ENCODE measurements around the gene DROSHA.

DNA sequence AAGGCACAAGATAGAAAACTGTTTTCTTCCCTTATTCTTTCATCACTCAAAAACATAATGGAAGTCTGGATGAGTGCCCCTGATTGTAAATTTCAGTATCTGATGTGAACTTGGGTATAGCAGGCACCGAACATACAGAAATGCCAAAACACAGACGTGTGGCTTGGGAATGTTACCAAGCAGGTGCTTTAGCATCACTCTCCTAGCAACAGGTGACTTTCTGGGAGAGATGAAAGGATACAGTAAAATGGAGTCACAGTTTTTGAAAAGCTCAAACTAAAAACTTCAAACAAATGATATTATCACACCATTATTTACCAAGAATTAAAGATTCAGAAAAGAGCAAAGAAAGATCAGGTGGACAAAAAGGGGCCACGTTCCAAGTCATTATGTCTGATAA lies 130.2 kb downstream of the DROSHA start:
- no peak for TF ChIP-seq EP300 (IDR thresholded peaks at IDR 0.05)
- TF ChIP-seq, protein P1, sequence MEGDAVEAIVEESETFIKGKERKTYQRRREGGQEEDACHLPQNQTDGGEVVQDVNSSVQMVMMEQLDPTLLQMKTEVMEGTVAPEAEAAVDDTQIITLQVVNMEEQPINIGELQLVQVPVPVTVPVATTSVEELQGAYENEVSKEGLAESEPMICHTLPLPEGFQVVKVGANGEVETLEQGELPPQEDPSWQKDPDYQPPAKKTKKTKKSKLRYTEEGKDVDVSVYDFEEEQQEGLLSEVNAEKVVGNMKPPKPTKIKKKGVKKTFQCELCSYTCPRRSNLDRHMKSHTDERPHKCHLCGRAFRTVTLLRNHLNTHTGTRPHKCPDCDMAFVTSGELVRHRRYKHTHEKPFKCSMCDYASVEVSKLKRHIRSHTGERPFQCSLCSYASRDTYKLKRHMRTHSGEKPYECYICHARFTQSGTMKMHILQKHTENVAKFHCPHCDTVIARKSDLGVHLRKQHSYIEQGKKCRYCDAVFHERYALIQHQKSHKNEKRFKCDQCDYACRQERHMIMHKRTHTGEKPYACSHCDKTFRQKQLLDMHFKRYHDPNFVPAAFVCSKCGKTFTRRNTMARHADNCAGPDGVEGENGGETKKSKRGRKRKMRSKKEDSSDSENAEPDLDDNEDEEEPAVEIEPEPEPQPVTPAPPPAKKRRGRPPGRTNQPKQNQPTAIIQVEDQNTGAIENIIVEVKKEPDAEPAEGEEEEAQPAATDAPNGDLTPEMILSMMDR (IDR thresholded peaks at IDR 0.05) = no peak

Measured in stomach (tissue), 4 donors.